ENCODE results near the gene SLC39A3. TPM values are rescaled to one million over a fixed set of nuclear protein-coding genes. Genes with fewer than 3 reads are reported as not detected.

SLC39A3 gene
- total RNA-seq, 1 experiment from 2014 or later = 87.4 TPM

GRCh38 chr19:2761309-2761677 is 21.5 kb upstream of the SLC39A3 start:
- H3K4me3 ChIP-seq (ENCODE audit: low read length) = no peak overlapping the region
- H3K79me2 ChIP-seq (ENCODE audit: low read length) = no peaks in the 10 kb centered on the region
- intact Hi-C loops (cut with micrococcal nuclease) = no loop called here
- no peaks in the 10 kb centered on the region for H3K27me3 ChIP-seq (ENCODE audit: low read length)
- no peaks in the 10 kb centered on the region for H3K9me3 ChIP-seq (ENCODE audit: low read length)
- H3K27ac ChIP-seq (ENCODE audit: low read length) = no peak overlapping the region
- H2AFZ ChIP-seq (ENCODE audit: low read length) = no peak overlapping the region
- DNase-seq (no peak), ATAC-seq (no peak)
- no peaks in the 10 kb centered on the region for H4K20me1 ChIP-seq (ENCODE audit: low read length)
- no peaks in the 10 kb centered on the region; the same call in 1 of the 2 replicates for H3K36me3 ChIP-seq (ENCODE audit: low read depth, low read length)
- no peaks in the 10 kb centered on the region for H3F3A ChIP-seq (ENCODE audit: low read length, unreplicated experiment)
- BruUV-seq (replicated peaks) = no TSS peak
- ChIA-PET POLR2A (ENCODE audit: unreplicated experiment) (no interaction called here), CTCF (no interaction called here)
- no peaks in the 10 kb centered on the region for H3K9me2 ChIP-seq (replicated peaks; ENCODE audit: low read length)
- no peak overlapping the region for H3K4me2 ChIP-seq (ENCODE audit: low read length)
- H3K9ac ChIP-seq (ENCODE audit: low read length) = no peak overlapping the region
- TF ChIP-seq EZH2 (IDR thresholded peaks at IDR 0.05; ENCODE audit: low read length, unreplicated experiment) = no peak
- no peaks in the 10 kb centered on the region for H3K4me1 ChIP-seq (ENCODE audit: insufficient read depth, low read length)

- Histone ChIP-seq H3K4me1 (ENCODE audit: insufficient read depth, low read length) (no peaks in the 10 kb centered on the region), H3F3A (ENCODE audit: low read length, unreplicated experiment) (no peaks in the 10 kb centered on the region), H3K79me2 (ENCODE audit: low read length) (no peaks in the 10 kb centered on the region), H2AFZ (ENCODE audit: low read length) (no peak overlapping the region), H3K9ac (ENCODE audit: low read length) (no peak overlapping the region), H4K20me1 (ENCODE audit: low read length) (no peaks in the 10 kb centered on the region), H3K9me3 (ENCODE audit: low read length) (no peaks in the 10 kb centered on the region), H3K27ac (ENCODE audit: low read length) (no peak overlapping the region), H3K4me3 (ENCODE audit: low read length) (no peak overlapping the region), H3K9me2 (replicated peaks; ENCODE audit: low read length) (no peaks in the 10 kb centered on the region), H3K27me3 (ENCODE audit: low read length) (no peaks in the 10 kb centered on the region), H3K36me3 (ENCODE audit: low read depth, low read length) (no peaks in the 10 kb centered on the region; the same call in 1 of the 2 replicates), H3K4me2 (ENCODE audit: low read length) (no peak overlapping the region)
- DNase-seq (no peak), ATAC-seq (no peak)
- BruUV-seq (replicated peaks) = no TSS peak
- TF ChIP-seq CTCF (conservative IDR thresholded peaks at IDR 0.05; ENCODE audit: low read depth, low read length) (no peak), EZH2phosphoT487 (IDR thresholded peaks at IDR 0.05; ENCODE audit: borderline replicate concordance, low read length) (no peak), EZH2 (IDR thresholded peaks at IDR 0.05; ENCODE audit: low read length, unreplicated experiment) (no peak)
- POLR2A ChIA-PET (ENCODE audit: unreplicated experiment) = no interaction called here
- CTCF ChIA-PET = interaction anchor here (0.5 kb wide), 1 partner anchor 112 kb away, joined by 5 read pairs; no protein-coding TSS in a partner anchor
- intact Hi-C loops (cut with micrococcal nuclease) = no loop called here
Observed at GRCh38 chr19:2759965-2760364, 20.1 kb upstream of the SLC39A3 start.

GRCh38 chr19:2759362-2759761 is 19.5 kb upstream of the SLC39A3 start:
- CTCF ChIA-PET = interaction anchor here (0.5 kb wide), 1 partner anchor 111 kb away, joined by 5 read pairs; no protein-coding TSS in a partner anchor
- H3K9ac ChIP-seq (ENCODE audit: low read length) = no peak overlapping the region
- H3F3A ChIP-seq (ENCODE audit: low read length, unreplicated experiment) = no peaks in the 10 kb centered on the region
- no peak overlapping the region for H3K4me2 ChIP-seq (ENCODE audit: low read length)
- no peaks in the 10 kb centered on the region for H3K9me2 ChIP-seq (replicated peaks; ENCODE audit: low read length)
- TF ChIP-seq EZH2 (IDR thresholded peaks at IDR 0.05; ENCODE audit: low read length, unreplicated experiment) (no peak), EZH2phosphoT487 (IDR thresholded peaks at IDR 0.05; ENCODE audit: borderline replicate concordance, low read length) (no peak), CTCF (conservative IDR thresholded peaks at IDR 0.05; ENCODE audit: low read depth, low read length) (no peak)
- intact Hi-C loops (cut with micrococcal nuclease) = no loop called here
- DNase-seq (no peak), ATAC-seq (no peak)
- no peaks in the 10 kb centered on the region for H3K27me3 ChIP-seq (ENCODE audit: low read length)
- H4K20me1 ChIP-seq (ENCODE audit: low read length) = no peaks in the 10 kb centered on the region
- no peaks in the 10 kb centered on the region for H3K79me2 ChIP-seq (ENCODE audit: low read length)
- no peak overlapping the region for H3K4me3 ChIP-seq (ENCODE audit: low read length)
- no peaks in the 10 kb centered on the region for H3K9me3 ChIP-seq (ENCODE audit: low read length)
- no peak overlapping the region for H3K27ac ChIP-seq (ENCODE audit: low read length)
- H2AFZ ChIP-seq (ENCODE audit: low read length) = no peak overlapping the region
- BruUV-seq (replicated peaks) = no TSS peak
- POLR2A ChIA-PET (ENCODE audit: unreplicated experiment) = no interaction called here
- H3K36me3 ChIP-seq (ENCODE audit: low read depth, low read length) = no peaks in the 10 kb centered on the region; the same call in 1 of the 2 replicates
- H3K4me1 ChIP-seq (ENCODE audit: insufficient read depth, low read length) = no peaks in the 10 kb centered on the region
